ENCODE data around the gene SLC22A8. TPM values are rescaled to one million over a fixed set of nuclear protein-coding genes. Genes with fewer than 3 reads are reported as not detected.
A peak's percentile ranks its signal among the peaks of the same experiment; 100 is the strongest.

SLC22A8 gene
- polyA plus RNA-seq, 4 donors: 0.09 TPM; not detected in 3

- 86 to 88% (median 88%) methylated on average over 13 of the region's 13 CpGs for WGBS, 3 donors
Measured at GRCh38 chr11:62983536-62984199, 32.0 kb downstream of the SLC22A8 start.

GRCh38 chr11:62981743-62982142 lies 33.9 kb downstream of the SLC22A8 start:
- Histone ChIP-seq H3K27ac (ENCODE audit: low read depth in 1 of 3, low read length in 2 of 3) (no peak overlapping the region), H3K9me3 (ENCODE audit: control insufficient read depth in 2 of 2, insufficient read depth in 1 of 2, low read depth in 1 of 2, low read length in 1 of 2) (no peaks in the 10 kb centered on the region), H3K4me1 (ENCODE audit: control insufficient read depth in 3 of 3, insufficient read depth in 2 of 3, low read depth in 1 of 3, low read length in 2 of 3) (no peaks in the 10 kb centered on the region), H3K36me3 (ENCODE audit: control insufficient read depth in 3 of 3, insufficient read depth in 2 of 3, low read depth in 1 of 3, low read length in 3 of 3) (no peaks in the 10 kb centered on the region), H3K27me3 (ENCODE audit: control insufficient read depth in 3 of 3, insufficient read depth in 3 of 3, low read length in 3 of 3) (peaks cover 0 to 3% (median 0%) of the 10 kb centered on the region in 3 donors), H3K4me3 (ENCODE audit: low read depth in 1 of 3, low read length in 3 of 3) (no peak overlapping the region)
- DNase-seq (no peak), FAIRE-seq (no peak)
- 80 to 86% (median 84%) methylated on average over 7 of the region's 7 CpGs for WGBS, 3 donors

More at GRCh38 chr11:62983536-62984199, 32.0 kb downstream of the SLC22A8 start:
- Histone ChIP-seq H3K4me1 (ENCODE audit: control insufficient read depth in 3 of 3, insufficient read depth in 2 of 3, low read depth in 1 of 3, low read length in 2 of 3) (no peaks in the 10 kb centered on the region), H3K9me3 (ENCODE audit: control insufficient read depth in 2 of 2, insufficient read depth in 1 of 2, low read depth in 1 of 2, low read length in 1 of 2) (no peaks in the 10 kb centered on the region), H3K36me3 (ENCODE audit: control insufficient read depth in 3 of 3, insufficient read depth in 2 of 3, low read depth in 1 of 3, low read length in 3 of 3) (no peaks in the 10 kb centered on the region), H3K4me3 (ENCODE audit: low read depth in 1 of 3, low read length in 3 of 3) (no peak overlapping the region), H3K27me3 (ENCODE audit: control insufficient read depth in 3 of 3, insufficient read depth in 3 of 3, low read length in 3 of 3) (peaks cover 0 to 3% (median 0%) of the 10 kb centered on the region in 3 donors), H3K27ac (ENCODE audit: low read depth in 1 of 3, low read length in 2 of 3) (no peak overlapping the region)
- no peak for DNase-seq
- FAIRE-seq: no peak

GRCh38 chr11:62980133-62980760 lies 35.4 kb downstream of the SLC22A8 start:
- Histone ChIP-seq H3K27me3 (ENCODE audit: control insufficient read depth in 3 of 3, insufficient read depth in 3 of 3, low read length in 3 of 3) (peaks cover 0 to 3% (median 0%) of the 10 kb centered on the region in 3 donors), H3K27ac (ENCODE audit: low read depth in 1 of 3, low read length in 2 of 3) (no peak overlapping the region), H3K4me3 (ENCODE audit: low read depth in 1 of 3, low read length in 3 of 3) (no peak overlapping the region), H3K4me1 (ENCODE audit: control insufficient read depth in 3 of 3, insufficient read depth in 2 of 3, low read depth in 1 of 3, low read length in 2 of 3) (peaks cover 0 to 2% (median 0%) of the 10 kb centered on the region in 3 donors), H3K36me3 (ENCODE audit: control insufficient read depth in 3 of 3, insufficient read depth in 2 of 3, low read depth in 1 of 3, low read length in 3 of 3) (no peaks in the 10 kb centered on the region), H3K9me3 (ENCODE audit: control insufficient read depth in 2 of 2, insufficient read depth in 1 of 2, low read depth in 1 of 2, low read length in 1 of 2) (no peaks in the 10 kb centered on the region)
- WGBS, 3 donors: 32 to 40% (median 34%) methylated on average over 1 of the region's 1 CpG
- DNase-seq (no peak), FAIRE-seq (no peak)

- no peak overlapping the region for H3K27ac ChIP-seq (ENCODE audit: low read depth in 1 of 3, low read length in 2 of 3)
- H3K27me3 ChIP-seq (ENCODE audit: control insufficient read depth in 3 of 3, insufficient read depth in 3 of 3, low read length in 3 of 3): no peaks in the 10 kb centered on the region
- 70 to 80% (median 73%) methylated on average over 5 of the region's 5 CpGs for WGBS, 3 donors
- no peak for FAIRE-seq
- DNase-seq: peak in 1 of 2 donors; percentile 1
- H3K36me3 ChIP-seq (ENCODE audit: control insufficient read depth in 3 of 3, insufficient read depth in 2 of 3, low read depth in 1 of 3, low read length in 3 of 3): no peaks in the 10 kb centered on the region
- no peaks in the 10 kb centered on the region for H3K9me3 ChIP-seq (ENCODE audit: control insufficient read depth in 2 of 2, insufficient read depth in 1 of 2, low read depth in 1 of 2, low read length in 1 of 2)
- H3K4me3 ChIP-seq (ENCODE audit: low read depth in 1 of 3, low read length in 3 of 3): no peak overlapping the region
- H3K4me1 ChIP-seq (ENCODE audit: control insufficient read depth in 3 of 3, insufficient read depth in 2 of 3, low read depth in 1 of 3, low read length in 2 of 3): peaks cover 0 to 8% (median 0%) of the 10 kb centered on the region in 3 donors
Measured at GRCh38 chr11:62976109-62976508, 39.5 kb downstream of the SLC22A8 start.

GRCh38 chr11:62974848-62975522 lies 40.7 kb downstream of the SLC22A8 start:
- no peaks in the 10 kb centered on the region for H3K36me3 ChIP-seq (ENCODE audit: control insufficient read depth in 3 of 3, insufficient read depth in 2 of 3, low read depth in 1 of 3, low read length in 3 of 3)
- H3K4me1 ChIP-seq (ENCODE audit: control insufficient read depth in 3 of 3, insufficient read depth in 2 of 3, low read depth in 1 of 3, low read length in 2 of 3): peaks cover 0 to 8% (median 0%) of the 10 kb centered on the region in 3 donors
- H3K4me3 ChIP-seq (ENCODE audit: low read depth in 1 of 3, low read length in 3 of 3): no peak overlapping the region
- H3K9me3 ChIP-seq (ENCODE audit: control insufficient read depth in 2 of 2, insufficient read depth in 1 of 2, low read depth in 1 of 2, low read length in 1 of 2): no peaks in the 10 kb centered on the region
- no peak overlapping the region for H3K27ac ChIP-seq (ENCODE audit: low read depth in 1 of 3, low read length in 2 of 3)
- FAIRE-seq (no peak), DNase-seq (peak; percentile 76 to 88)
- WGBS, 3 donors: 6 to 18% (median 15%) methylated on average over 8 to 9 of the region's 9 CpGs
- H3K27me3 ChIP-seq (ENCODE audit: control insufficient read depth in 3 of 3, insufficient read depth in 3 of 3, low read length in 3 of 3): no peaks in the 10 kb centered on the region

- no peak for FAIRE-seq
- WGBS, 3 donors: 42 to 61% (median 59%) methylated on average over 2 of the region's 2 CpGs
- no peak overlapping the region for H3K4me3 ChIP-seq (ENCODE audit: low read depth in 1 of 3, low read length in 3 of 3)
- no peak overlapping the region for H3K27ac ChIP-seq (ENCODE audit: low read depth in 1 of 3, low read length in 2 of 3)
- H3K27me3 ChIP-seq (ENCODE audit: control insufficient read depth in 3 of 3, insufficient read depth in 3 of 3, low read length in 3 of 3): no peaks in the 10 kb centered on the region
- no peaks in the 10 kb centered on the region for H3K36me3 ChIP-seq (ENCODE audit: control insufficient read depth in 3 of 3, insufficient read depth in 2 of 3, low read depth in 1 of 3, low read length in 3 of 3)
- no peaks in the 10 kb centered on the region for H3K4me1 ChIP-seq (ENCODE audit: control insufficient read depth in 3 of 3, insufficient read depth in 2 of 3, low read depth in 1 of 3, low read length in 2 of 3)
- H3K9me3 ChIP-seq (ENCODE audit: control insufficient read depth in 2 of 2, insufficient read depth in 1 of 2, low read depth in 1 of 2, low read length in 1 of 2): no peaks in the 10 kb centered on the region
- no peak for DNase-seq
Measured at GRCh38 chr11:62965574-62965973, 50.1 kb downstream of the SLC22A8 start.

- no peaks in the 10 kb centered on the region for H3K36me3 ChIP-seq (ENCODE audit: control insufficient read depth in 3 of 3, insufficient read depth in 2 of 3, low read depth in 1 of 3, low read length in 3 of 3)
- FAIRE-seq (no peak), DNase-seq (no peak)
- H3K4me3 ChIP-seq (ENCODE audit: low read depth in 1 of 3, low read length in 3 of 3): no peak overlapping the region
- peaks cover 0 to 13% (median 10%) of the 10 kb centered on the region in 3 donors for H3K4me1 ChIP-seq (ENCODE audit: control insufficient read depth in 3 of 3, insufficient read depth in 2 of 3, low read depth in 1 of 3, low read length in 2 of 3)
- no peaks in the 10 kb centered on the region for H3K27me3 ChIP-seq (ENCODE audit: control insufficient read depth in 3 of 3, insufficient read depth in 3 of 3, low read length in 3 of 3)
- H3K9me3 ChIP-seq (ENCODE audit: control insufficient read depth in 2 of 2, insufficient read depth in 1 of 2, low read depth in 1 of 2, low read length in 1 of 2): no peaks in the 10 kb centered on the region
- WGBS, 3 donors: 80 to 93% (median 86%) methylated on average over 2 to 3 of the region's 3 CpGs
- H3K27ac ChIP-seq (ENCODE audit: low read depth in 1 of 3, low read length in 2 of 3): no peak overlapping the region
Measured at GRCh38 chr11:62962391-62962790, 53.2 kb downstream of the SLC22A8 start.

GRCh38 chr11:62961017-62961570 lies 54.5 kb downstream of the SLC22A8 start:
- peaks cover 0 to 13% (median 10%) of the 10 kb centered on the region in 3 donors for H3K4me1 ChIP-seq (ENCODE audit: control insufficient read depth in 3 of 3, insufficient read depth in 2 of 3, low read depth in 1 of 3, low read length in 2 of 3)
- 78 to 91% (median 88%) methylated on average over 4 of the region's 4 CpGs for WGBS, 3 donors
- H3K4me3 ChIP-seq (ENCODE audit: low read depth in 1 of 3, low read length in 3 of 3): no peak overlapping the region
- no peak for FAIRE-seq
- no peak overlapping the region for H3K27ac ChIP-seq (ENCODE audit: low read depth in 1 of 3, low read length in 2 of 3)
- H3K27me3 ChIP-seq (ENCODE audit: control insufficient read depth in 3 of 3, insufficient read depth in 3 of 3, low read length in 3 of 3): no peaks in the 10 kb centered on the region
- H3K9me3 ChIP-seq (ENCODE audit: control insufficient read depth in 2 of 2, insufficient read depth in 1 of 2, low read depth in 1 of 2, low read length in 1 of 2): no peaks in the 10 kb centered on the region
- H3K36me3 ChIP-seq (ENCODE audit: control insufficient read depth in 3 of 3, insufficient read depth in 2 of 3, low read depth in 1 of 3, low read length in 3 of 3): no peaks in the 10 kb centered on the region
- DNase-seq: no peak

Measured in small intestine (tissue), 7 donors.